ENCODE data around the gene LRRC14B. TPM values are rescaled to one million over a fixed set of nuclear protein-coding genes. Genes with fewer than 3 reads are reported as not detected.
"Not testable (repeated sequence)": the region's sequence is repeated elsewhere in the genome, so short reads cannot be mapped to it uniquely, and the experiment has no call there.

The LRRC14B gene
- total RNA-seq, 1 donor from 2014 or later = not detected

DNA sequence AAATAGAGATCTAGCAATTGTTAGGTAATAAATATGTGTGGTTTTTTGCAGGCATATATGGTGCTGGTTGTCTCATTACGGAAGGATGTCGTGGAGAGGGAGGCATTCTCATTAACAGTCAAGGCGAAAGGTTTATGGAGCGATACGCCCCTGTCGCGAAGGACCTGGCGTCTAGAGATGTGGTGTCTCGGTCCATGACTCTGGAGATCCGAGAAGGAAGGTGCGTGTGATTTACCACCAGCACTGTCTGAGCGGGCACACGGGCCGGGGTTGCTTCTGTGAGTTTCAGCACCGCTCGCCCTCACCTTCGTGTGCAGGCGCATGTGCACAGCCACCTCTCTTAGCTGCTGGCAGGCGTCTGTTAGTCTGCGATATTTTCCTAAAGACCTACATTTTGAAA lies 42.1 kb downstream of the LRRC14B start:
- DNase-seq (ENCODE audit: extremely low read depth, low read depth, low spot score) = not testable (repeated sequence)

DNA sequence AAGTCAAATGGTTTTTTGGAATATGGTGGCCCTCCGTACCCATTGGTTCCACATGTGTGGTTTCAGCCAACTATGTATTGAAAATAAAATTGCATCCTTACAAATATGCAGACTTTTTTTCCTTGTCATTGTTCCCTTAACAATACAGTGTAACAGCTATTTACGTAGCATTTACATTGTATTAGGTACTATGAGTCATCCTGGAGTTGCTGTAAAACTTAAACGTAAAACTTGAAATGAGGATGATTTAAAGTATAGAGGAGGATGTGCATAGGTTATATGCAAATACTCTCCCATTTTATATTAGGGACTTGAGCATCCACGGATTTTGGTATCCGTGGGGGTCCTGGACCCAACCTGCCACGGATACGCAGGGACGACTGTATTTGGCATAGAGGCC lies 43.2 kb downstream of the LRRC14B start:
- no peak for DNase-seq (ENCODE audit: extremely low read depth, low read depth, low spot score)

DNA sequence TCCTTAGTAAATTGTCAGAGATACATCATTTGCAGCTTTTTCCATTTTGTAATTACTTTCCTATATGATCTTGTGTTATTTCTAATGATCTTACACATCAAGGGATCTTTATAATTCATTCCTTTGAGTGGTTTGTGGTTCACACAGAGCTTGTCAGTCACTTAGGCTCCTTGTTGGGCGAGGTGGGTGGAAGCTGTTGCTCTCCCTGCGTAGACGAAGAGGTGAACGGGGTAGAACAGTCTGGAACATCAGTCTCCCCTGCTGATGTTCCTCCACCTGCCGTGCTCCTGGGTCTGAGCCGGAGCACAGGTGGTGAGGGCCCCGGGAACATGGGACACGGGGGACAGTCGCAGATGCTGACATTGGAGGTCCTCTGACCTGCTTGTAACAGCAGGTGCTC lies 44.2 kb downstream of the LRRC14B start:
- DNase-seq (ENCODE audit: extremely low read depth, low read depth, low spot score) = not testable (repeated sequence)

DNA sequence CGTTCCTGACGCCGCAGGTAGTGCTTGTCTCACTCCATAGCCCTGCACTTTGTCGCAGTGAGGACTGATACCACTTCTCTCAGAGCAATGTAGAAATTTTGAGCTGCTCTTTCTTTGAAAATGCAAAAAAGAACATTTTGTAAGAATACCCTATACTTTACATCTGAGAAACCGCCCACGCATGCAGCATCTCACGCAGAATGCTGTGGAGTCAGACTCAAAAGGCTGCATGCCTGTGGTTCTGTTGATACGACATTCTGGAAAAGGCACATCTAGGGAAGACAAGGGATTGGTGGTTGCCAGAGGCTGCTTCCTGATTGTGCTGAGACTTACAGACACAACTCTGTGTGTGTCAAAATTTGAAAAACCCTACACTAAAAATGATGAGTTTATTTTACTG lies 46.6 kb downstream of the LRRC14B start:
- DNase-seq (ENCODE audit: extremely low read depth, low read depth, low spot score) = not testable (repeated sequence)

DNA sequence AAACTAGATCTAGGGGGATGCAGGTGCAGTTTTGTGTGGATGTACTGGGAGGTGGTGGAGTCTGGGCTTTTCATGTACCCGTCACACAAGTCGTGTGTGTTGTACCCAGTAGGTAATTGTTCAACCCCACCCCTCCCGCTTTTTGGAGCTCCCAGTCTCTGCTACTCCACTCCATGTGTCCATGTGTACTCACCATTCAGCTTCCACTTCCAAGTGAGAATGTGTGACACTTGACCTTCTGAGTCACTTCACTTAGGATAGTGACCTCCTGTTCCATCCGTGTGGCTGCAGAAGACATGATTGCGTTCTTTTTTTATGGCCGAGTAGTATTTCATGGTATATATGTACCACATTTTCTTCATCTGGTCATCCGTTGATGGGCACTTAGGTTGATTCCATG lies 49.3 kb downstream of the LRRC14B start:
- not testable (repeated sequence) for DNase-seq (ENCODE audit: extremely low read depth, low read depth, low spot score)

DNA sequence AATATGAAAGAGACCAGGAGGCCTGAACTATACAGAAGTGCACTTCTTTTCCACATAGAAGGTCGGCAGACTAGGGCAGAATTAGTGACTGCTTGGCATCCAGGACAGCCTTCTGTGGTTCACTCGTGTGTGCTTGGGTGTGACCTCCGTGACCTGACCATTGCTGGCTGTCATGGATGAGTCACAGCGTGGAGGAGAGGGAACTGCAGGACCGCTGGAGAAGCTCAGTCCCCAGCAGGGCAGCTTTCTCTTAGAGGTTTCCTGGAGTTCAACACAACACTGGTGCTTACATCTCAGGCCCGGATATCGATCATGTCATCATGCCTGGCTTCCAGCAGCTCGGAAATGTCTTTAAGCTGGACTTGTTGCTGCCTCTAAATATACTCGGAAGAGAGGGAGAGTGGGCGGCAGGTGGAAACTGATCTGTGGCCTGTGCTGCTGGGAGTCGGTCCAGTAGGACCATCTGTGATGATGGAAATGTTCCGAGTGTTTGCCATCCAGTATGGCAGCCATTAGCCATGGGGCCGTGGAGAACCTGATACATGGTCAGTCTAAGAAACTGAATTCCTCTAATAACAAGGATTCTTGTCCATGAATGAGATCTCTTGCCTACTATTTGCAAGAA lies 49.9 kb downstream of the LRRC14B start:
- not testable (repeated sequence) for DNase-seq (ENCODE audit: extremely low read depth, low read depth, low spot score)

DNA sequence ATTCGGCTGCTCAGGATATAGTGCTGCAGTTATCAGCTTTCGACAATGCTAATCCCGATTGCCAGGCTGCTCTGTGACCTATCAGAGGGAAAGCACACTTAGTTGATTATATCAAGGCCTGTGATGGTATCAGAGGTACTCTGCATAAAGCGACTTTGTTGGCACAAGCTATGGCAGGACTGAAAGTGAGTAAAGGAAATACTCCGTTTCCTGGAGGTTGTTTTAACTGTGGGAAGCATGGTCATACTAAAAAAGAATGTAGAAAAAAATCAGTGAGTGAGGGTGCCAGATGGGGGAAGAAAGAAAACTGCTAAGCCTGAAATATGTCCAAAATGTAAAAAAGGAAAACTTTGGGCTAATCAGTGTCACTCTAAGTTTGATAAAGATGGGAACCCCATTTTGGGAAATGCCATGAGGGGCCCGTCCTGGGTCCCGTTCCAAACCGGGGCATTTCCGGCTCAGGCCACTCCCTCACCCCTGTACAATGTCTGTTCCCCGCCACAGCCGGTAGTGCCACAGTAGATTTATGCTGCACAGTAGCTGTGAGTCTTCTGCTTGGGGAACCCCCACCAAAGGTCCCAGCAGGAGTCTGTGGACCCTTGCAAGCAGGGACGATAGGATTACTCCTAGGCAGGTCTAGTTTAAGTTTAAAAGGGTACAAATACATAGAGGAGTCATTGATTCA lies 52.5 kb downstream of the LRRC14B start:
- not testable (repeated sequence) for DNase-seq (ENCODE audit: extremely low read depth, low read depth, low spot score)

DNA sequence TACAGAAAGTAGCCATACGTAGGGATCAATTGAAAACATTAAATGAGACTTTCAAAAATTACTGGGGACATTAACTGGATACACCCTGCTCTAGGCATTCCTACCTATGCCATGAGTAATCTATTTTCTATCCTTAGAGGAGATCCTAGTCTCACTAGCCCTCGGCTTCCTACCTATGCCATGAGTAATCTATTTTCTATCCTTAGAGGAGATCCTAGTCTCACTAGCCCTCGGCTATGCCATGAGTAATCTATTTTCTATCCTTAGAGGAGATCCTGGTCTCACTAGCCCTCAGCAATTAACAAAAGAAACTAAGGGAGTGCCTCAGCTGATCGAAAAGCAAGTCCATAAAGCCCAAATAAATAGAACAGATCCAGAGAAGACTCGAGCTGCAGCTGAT lies 54.4 kb downstream of the LRRC14B start:
- DNase-seq (ENCODE audit: extremely low read depth, low read depth, low spot score) = not testable (repeated sequence)

Other genes starting within 250 kb of the LRRC14B start
- 0.06 and 0.48 TPM in 2 replicates for gene PLEKHG4B, start 99.3 kb upstream of the LRRC14B start, total RNA-seq
- gene CCDC127, start 26.7 kb downstream of the LRRC14B start, total RNA-seq = 5.2 and 6.4 TPM in 2 replicates
- gene SDHA, start 26.8 kb downstream of the LRRC14B start, total RNA-seq = 99.9 and 106 TPM in 2 replicates
- gene PDCD6, start 80.2 kb downstream of the LRRC14B start, total RNA-seq = 126 and 129 TPM in 2 replicates
- gene AHRR, start 130.2 kb downstream of the LRRC14B start, total RNA-seq = 23.9 and 32.1 TPM in 2 replicates